ENCODE measurements around the gene KRTAP10-4.
"Not testable (repeated sequence)": the region's sequence is repeated elsewhere in the genome, so short reads cannot be mapped to it uniquely, and the experiment has no call there.

Gene KRTAP10-4

GRCh38 chr21:44534688-44535087 is 38.8 kb upstream of the KRTAP10-4 start:
- DNase-seq = no peak

DNA sequence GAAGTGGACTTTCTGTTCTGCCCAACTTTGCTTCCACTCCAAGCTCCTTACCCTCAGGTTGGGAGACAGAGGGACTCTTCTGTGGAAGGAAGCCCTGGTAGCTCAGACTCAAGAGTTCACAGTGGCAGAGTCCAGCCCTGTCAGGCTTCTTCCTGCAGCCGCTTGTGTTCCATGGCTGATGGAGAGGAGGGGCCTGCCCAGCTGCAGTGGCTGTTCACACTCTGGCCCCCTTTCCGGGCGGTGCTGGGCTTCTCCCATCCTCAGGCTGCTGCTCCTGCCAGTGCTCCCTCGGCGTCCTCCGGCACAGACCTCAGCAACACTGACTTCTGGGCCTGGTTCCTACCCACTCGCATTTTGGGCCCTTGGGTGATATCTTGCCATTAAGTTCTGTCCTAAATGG is 37.6 kb upstream of the KRTAP10-4 start:
- no peak for DNase-seq

DNA sequence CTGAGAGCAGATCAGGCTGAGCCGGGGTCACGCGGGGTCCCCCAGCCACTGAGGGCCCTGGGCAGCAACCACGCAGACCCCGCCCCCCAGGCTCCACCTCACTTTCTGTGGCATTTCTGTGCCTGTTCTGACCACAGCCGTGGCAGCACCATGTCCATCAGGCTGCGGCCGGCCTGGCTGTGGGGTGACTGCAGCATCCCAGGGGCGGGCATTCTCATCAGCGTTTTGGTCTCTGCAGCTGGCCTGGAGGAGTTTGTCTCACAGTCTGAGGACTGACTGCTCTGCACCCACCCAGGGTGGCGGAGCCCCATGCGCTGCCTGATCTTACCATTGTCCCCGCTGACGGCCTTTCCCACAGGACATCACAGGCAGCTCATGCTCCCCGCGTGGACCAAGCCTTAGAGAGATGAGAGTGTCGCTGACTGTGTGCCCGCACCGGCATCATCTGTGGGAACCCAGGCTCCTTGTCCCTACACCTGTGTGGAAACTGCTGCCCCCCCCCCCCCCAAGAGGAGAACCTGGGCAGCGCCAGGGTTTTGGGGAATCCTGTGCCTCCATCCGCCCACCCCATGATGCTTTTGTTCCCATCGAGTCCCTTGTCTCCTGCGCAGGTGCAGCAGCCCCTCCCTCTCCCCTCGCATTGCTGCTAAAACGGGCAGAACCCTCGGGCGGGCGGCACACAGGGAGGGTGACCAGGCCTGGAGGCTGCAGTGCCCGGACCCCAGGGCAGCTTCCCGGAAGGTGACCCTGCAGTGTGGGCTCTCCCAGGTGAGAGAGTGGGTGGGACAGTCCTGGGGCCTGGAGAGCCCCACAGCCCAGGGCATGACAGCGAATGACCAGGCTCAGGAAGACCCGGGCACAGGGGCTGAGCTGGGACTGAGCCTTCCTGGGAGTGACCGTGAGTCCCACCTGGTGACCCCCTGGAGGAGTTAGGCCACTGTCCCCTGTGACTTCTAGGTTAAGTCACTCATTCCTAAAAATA is 35.3 kb upstream of the KRTAP10-4 start:
- no peak for DNase-seq

DNA sequence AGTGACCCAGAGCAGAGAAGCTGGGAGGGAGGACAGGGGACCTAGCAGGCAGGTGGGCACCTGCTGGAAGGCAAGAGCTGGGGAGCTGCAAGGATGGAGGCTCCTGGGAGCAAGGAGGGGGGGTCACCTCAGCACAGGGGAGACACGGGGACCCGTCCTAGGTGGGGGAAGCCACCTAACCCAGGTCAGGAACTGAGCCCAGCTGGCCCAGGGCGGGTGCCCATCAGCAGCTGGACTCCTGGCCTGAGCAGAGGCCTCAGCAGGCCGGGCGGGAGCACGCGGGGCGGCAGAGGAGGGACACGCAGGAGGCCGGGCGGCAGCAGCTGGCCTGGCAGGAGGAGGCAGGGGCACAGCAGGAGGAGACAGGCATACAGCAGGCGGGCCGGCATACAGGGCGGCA is 34.5 kb upstream of the KRTAP10-4 start:
- no peak for DNase-seq

- no peak for DNase-seq
Measured at GRCh38 chr21:44539991-44540666, 33.4 kb upstream of the KRTAP10-4 start, which contains the start of gene KRTAP10-1. TSS of gene KRTAP10-1 (minus strand) at chr21:44540195. CDS start at chr21:44540150, 45 bp downstream.

DNA sequence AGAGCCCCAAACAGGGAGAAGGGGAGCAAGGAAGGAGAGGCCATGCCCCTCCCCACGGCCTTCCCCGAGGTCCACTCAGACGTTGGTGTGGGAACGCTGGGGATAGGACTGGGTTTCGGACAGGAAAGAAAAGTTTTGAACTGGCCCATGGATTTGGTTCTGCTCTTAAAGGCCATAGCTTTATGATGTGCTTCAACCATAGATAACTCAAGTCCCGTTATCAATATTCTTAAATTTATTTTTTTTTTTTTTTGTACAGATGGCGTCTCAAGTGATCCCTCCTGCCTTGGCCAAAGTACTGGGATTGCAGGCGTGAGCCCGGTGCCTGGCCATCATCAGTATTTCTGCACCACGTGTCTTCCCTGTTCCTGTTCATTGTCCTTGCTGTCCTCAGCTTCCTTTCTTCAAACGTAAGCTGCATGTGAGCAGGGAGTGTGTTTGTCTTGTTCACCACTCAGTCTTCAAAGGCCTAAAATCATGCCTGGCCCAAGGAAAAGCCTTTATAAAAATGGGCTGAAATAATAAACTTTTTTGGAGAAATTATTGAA is 32.7 kb upstream of the KRTAP10-4 start:
- DNase-seq = no peak

DNA sequence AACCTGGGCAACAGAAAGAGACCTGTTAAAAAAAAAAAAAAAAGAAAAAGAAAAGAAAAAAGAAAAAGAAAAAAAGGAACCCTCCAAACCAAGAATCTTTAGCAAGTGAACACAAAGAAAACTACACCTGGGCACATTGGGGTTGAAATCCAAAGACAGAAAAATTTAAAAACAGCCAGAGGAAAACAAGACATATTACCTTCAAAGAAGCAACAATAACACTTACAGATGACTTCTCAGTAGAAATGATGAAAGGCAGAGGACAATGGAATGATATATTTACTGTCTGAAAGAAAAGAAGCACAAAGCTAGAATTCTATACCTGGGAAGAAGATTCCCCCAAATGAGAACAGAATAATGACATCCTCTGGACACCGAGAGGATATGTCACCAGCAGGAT is 30.8 kb upstream of the KRTAP10-4 start:
- DNase-seq = no peak

- DNase-seq = no peak
Measured at GRCh38 chr21:44544566-44544965, 29.0 kb upstream of the KRTAP10-4 start.

DNA sequence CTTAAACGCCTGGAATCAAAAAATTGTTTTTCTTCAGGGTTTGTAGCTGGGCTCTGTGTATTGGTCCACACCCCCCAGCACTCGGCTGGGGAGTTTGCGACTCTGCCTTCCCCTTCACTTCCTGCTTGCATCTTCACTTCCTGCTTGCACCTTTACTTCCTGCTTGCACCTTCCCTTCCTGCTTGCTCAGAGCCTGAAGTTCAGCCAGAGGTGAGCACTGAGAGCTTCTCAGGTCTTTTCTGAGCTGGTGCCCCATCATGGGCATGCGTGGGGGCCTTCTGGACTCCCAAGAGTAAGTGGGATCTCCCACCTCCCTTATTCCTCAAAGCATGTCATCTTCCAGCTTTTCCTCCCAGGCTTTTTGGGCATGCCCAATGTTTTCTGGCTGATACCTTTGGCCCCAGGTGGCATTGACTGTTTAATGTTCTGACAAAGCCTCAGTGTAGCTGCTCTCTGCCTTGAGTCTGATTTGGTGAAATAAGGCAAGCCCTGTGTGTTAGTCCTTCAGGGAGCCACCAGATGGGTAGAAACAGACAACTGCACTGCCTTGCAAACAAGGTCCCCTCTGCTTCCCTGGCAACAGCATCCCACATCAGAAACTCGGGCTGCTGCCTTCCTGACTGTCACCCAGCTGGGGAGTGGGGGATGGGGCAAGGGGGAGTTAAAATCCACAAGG is 25.7 kb upstream of the KRTAP10-4 start:
- DNase-seq = peak; percentile 69

DNA sequence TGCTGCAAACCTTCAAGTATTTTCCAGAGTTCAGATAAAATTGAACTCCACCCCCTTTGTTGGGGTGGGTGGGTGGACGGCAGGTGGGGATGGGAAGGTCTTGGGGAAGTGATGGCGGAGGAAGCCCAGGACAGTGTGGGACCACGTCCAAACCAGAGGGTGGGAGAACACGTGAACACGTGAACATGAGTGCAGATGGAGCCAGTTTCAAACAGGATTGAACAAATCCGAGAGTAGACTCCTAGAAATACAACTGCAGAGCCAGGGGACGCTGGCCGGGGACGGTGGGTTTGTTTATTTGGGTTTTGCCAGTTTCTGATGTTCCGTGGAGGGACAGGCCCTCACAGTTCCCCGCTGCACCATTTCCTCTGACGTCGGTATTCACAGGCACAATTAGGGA is 25.1 kb upstream of the KRTAP10-4 start:
- no peak for DNase-seq

DNA sequence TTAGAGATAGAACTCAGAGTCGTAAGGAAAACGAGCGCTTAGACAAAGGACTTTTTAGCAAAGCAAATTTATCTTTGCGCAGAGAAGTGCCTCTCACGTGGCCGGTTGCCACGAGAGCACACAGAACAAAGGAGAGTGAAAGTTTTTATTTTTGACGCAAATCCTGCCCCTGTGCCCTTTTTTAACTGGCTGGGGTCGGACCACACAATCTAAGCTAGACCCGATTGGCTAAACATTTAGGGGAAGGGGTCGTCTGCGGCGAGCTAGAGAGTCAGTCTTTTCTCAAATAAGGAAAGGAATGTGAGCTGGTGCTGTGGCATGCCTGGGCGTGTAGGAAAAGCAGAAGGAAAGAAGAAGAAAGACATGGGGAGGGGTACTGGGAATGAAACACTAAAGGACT is 24.6 kb upstream of the KRTAP10-4 start:
- no peak for DNase-seq

DNA sequence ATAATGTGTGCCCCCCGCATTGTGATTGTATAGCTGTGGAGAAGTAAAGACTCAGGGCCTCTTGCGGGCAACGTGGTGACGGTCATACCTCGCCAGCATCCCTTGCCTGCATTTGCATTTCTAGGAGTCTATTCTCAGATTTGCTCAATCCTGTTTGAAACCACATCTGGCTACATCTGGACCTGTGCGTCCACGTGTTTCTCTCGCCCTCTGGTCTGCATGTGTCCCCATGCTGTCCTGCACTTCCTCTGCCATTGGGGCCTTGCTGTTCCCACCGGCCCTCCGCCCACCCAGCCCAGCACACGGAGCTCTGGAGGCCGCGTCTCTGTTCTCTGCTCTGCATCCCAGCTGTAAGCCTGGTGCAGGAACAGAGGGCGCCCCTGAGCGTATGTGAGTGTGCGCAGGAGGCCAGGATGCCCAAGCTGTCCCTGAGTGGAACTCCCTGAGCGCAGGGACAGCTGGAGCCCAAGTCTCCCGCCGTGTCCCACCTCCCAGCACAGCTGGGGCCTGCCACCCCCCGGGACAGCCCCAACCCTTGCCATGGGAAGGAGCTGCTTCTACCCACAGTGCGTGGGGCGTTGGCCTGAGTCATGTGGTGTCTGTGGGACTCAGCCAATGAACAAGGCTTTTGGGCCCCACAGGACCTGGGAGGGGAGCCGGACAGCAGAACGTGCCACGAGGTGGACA is 23.9 kb upstream of the KRTAP10-4 start:
- DNase-seq = no peak

DNA sequence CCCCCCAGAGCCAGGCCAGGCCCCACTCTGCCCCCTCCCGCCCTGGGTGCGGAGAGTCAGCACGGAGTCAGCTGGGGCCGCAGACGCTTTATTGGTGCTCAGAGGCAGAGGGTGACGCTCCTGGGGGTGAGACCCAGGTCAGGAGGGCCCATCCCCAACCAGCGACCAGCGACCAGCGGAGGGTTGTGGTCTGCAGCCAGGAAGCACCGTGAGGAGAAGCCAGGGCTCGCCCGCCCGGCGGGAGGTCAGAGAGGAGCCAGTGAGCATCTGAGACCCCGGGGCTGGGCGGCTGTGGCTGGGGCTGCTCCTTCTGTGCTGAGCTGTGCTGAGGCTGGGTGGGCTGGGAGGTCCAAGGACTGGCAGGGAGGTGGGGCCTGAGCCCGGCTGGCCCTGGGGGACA is 23.2 kb upstream of the KRTAP10-4 start:
- DNase-seq = not testable (repeated sequence)

DNA sequence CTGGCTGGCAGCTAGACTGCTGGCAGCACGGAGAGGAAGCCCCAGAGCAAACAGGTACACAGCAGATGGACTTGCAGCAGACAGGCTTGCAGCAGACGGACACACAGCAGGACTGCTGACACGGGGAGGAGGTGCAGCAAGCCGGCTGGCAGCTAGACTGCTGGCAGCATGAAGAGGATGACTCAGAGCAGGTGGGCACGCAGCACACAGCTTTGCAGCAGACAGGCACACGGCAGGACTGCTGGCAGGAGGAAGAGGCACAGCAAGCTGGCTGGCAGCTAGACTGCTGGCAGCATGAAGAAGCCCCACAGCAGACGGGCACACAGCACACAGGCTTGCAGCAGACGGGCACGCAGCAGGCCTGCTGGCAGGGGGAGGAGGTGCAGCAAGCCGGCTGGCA is 22.7 kb upstream of the KRTAP10-4 start:
- DNase-seq = no peak

- no peak for DNase-seq
Measured at GRCh38 chr21:44551340-44551961, 22.1 kb upstream of the KRTAP10-4 start, which contains the start of gene KRTAP10-2. TSS of gene KRTAP10-2 (minus strand) at chr21:44551505. CDS start at chr21:44551458, 47 bp downstream.

- no peak for DNase-seq
Measured at GRCh38 chr21:44552136-44552535, 21.4 kb upstream of the KRTAP10-4 start.

DNA sequence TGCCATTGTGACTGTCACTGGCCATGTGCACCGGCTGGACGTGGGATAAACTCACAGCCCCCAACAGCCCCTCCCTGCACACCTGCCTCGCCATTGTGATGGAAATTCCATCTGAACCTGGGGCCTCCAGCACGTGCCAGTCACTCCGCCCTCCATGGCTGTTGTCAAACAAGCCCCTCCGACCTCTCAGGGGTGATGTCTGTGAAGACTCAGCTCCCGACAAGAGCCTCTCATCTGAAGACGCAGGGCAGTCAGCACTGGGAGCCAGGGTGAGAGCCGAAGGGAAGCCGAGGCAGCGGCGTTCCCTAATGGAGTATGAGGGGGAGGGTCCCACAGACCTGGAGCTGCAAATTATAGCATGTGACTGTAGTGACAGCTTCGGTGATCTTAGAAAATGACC is 20.8 kb upstream of the KRTAP10-4 start:
- DNase-seq = no peak

GRCh38 chr21:44555200-44555875 is 18.2 kb upstream of the KRTAP10-4 start:
- DNase-seq = no peak

- no peak for DNase-seq
Measured at GRCh38 chr21:44556879-44557278, 16.6 kb upstream of the KRTAP10-4 start.

DNA sequence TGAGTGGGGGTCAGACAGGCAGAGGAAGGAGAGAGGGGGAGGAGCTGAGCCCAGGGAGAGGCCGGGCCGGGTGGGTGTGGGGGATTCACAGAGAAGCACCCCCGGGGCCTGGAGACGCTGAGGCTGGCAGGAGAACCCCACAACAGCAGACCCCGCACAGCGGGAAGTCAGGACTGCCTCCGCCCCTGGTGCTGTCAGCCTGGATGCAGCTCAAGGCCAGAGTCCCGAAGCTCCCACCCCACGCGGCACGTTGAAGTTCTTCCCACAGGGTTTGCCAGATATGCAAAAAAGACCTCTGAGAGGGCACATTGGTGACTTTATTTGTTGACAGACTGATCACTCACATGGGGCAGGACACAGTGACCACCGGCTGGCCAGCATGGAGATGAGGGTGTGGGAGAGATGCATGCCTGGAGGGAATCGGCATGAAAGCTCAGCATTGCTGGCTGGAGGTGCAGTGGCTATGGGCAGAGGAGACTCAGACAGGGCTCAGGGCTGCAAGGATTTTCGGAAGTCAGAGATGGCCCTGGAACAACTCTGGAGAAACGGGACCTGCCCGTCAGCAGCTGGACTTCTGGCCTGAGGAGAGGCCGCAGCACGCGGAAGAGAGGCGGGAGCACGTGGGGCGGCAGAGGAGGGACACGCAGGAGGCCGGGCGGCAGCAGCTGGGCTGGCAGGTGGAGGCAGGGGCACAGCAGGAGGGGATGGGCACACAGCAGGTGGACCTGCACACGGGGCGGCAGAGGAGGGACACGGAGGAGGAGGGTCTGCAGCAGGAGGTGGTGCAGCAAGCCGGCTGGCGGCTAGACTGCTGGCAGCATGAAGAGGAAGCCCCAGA is 15.8 kb upstream of the KRTAP10-4 start:
- DNase-seq = no peak

All from NCI-H2171 treated with DMSO at 0.1 percent for 48 hours (cell line).